GM10266 (cell line): ENCODE data around the gene CRYM.
"Not testable (repeated sequence)": the region's sequence is repeated elsewhere in the genome, so short reads cannot be mapped to it uniquely, and the experiment has no call there.

ENCODE experiments used
- DNase-seq: peaks from one replicate; pipeline ENCODE4 v3.0.0; 2012; ENCODE audit errors: extremely low spot score
- CTCF ChIP-seq: IDR thresholded peaks from 2 replicates; pipeline ENCODE4 v1.5.1; 2012; ENCODE audit warnings: mild to moderate bottlenecking, low read depth; ENCODE audit not compliant: control insufficient read depth, insufficient read depth; ENCODE audit errors: missing control alignments

The CRYM gene

GRCh38 chr16:21275529-21275928 lies 2.6 kb downstream of the CRYM start:
- TF ChIP-seq CTCF: no peak

DNA sequence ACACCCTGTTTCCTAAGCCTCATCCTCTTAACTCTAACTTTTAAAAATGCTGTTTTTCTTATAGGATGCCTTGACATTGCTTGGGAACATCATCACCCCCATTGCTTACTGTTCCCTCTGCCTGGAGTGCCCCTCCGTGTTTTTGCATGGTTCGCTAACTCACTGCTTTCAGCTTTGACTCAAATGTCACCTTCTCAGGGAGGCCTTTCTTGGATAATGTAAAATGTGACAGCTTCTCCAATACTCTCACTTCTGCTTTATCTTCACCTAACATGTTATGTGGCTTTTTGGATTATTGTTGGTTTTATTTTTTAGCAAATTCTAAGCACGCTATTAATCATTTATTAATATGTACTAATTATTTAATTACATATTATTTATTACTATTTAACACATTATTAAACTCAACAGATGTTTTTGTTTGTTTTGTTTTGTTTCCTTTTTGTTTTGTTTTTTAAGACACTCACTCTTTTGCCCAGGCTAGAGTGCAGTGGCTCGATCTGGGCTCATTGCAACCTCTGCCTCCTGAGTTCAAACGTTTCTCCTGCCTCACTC lies 3.8 kb downstream of the CRYM start:
- TF ChIP-seq CTCF: no peak
- no peak for DNase-seq

More at GRCh38 chr16:21275529-21275928, 2.6 kb downstream of the CRYM start:
- no peak for DNase-seq

GRCh38 chr16:21272763-21273162 lies 5.3 kb downstream of the CRYM start:
- DNase-seq: not testable (repeated sequence)

GRCh38 chr16:21272253-21272652 lies 5.8 kb downstream of the CRYM start:
- TF ChIP-seq CTCF: no peak
- no peak for DNase-seq

DNA sequence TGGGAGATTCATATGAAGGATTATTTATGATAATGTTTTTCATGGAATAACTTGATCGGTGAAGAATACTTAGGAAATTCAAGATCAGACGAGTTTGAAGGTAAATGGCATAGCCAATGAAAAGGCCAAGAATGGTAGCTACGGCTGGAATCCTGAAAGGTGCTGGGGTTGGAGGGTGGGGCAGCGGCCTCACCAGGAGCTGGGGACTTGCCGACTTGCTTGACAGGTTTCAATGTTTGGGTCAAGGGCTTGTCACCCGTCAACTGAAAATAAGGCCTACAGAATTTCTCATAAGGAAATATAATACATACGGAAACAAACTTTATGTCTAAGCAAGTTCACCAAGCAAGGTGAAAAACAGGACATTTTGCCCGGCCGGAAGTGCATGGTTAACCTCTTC lies 9.9 kb downstream of the CRYM start:
- DNase-seq: no peak
- no peak for TF ChIP-seq CTCF

DNA sequence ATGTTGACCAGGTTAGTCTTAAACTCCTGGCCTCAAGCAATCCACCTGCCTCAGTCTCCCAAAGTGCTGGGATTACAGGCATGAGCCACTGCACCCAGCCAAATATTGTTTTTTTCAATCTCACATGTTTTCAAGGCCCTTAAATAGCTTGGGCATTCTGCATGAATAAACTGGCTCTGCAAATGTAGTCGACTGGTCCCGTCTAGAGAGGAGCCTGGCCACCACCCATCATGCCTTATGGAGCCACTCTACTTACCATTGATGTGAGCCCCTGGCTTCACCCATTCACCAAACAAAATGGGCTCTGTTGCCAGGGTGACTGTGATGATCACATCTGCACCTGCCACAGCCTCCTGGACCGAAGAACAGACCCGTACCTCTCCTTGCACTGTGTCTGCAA lies 10.8 kb downstream of the CRYM start:
- no peak for TF ChIP-seq CTCF
- no peak for DNase-seq

- no peak for TF ChIP-seq CTCF
- no peak for DNase-seq
Measured at GRCh38 chr16:21265104-21265837, 12.8 kb downstream of the CRYM start.
